Activated T-cell treated with anti-CD3 and anti-CD28 coated beads, Interleukin-2, amount 50 U/mL, for 48 hours (primary cell): ENCODE data around the gene PNPLA8.
"Not testable (repeated sequence)": the region's sequence is repeated elsewhere in the genome, so short reads cannot be mapped to it uniquely, and the experiment has no call there.

Experiments
- DNase-seq, 2 experiments: peaks; one replicate each; pipeline ENCODE4 v3.0.0-alpha.2; 2020

PNPLA8 gene

GRCh38 chr7:108526768-108527017 is 758 bp upstream of the PNPLA8 start:
- DNase-seq, result no peak

DNA sequence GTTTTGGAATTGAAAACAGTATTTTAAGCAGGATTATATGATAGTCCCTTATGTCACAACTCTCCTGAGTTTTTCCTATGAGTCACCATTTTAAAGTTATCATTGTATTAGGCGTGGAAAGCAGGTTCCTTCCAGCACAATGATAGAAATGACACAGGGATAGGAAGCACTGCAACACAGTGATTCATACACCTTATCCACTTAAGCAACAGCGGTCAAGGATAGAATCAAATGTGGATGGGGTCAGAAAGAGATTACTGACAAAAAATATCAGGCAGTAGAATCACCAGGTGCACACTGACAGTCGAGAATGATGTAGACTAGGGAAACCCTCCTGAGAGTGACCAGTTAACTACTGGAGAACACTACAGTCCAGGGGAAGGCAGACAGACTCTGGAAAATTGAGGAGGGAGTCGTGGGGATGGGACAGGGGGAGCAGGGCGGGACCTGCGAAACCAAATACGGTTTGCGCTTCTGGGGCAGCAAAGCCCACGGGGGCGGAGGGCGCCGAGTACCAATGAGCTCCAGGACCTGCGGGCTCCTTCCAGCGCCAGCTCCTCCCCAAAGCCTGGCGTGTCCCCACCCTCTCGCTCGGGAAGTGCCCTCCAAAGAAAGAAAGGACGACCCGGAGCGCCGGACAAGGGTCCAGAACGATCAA is 479 bp downstream of the PNPLA8 start:
- no peak for DNase-seq

- no peak for DNase-seq
These were observed 3.2 kb downstream of the PNPLA8 start for GRCh38 chr7:108522780-108523179.

- no peak for DNase-seq
These were observed 8.0 kb downstream of the PNPLA8 start for GRCh38 chr7:108517951-108518350.

DNA sequence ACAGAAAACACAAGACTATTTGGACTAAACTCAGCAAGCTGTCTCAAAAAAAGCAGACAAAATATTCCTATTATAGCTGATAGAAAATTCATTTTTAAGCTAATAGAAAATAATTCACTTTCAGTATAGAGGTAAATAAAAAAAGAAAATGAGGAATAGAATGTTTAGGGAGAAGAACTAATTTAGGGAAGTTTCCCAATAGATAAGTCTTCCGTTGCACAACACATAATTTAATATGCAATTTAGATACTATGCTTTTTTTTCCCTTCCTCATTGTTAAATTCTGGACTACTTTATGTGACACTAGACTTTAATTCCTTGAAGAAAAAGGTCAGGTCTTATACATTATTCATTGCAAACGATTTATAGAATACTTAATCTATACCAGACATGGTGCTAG is 10.3 kb downstream of the PNPLA8 start:
- no peak for DNase-seq

GRCh38 chr7:108515013-108515412 is 10.9 kb downstream of the PNPLA8 start:
- no peak for DNase-seq

DNA sequence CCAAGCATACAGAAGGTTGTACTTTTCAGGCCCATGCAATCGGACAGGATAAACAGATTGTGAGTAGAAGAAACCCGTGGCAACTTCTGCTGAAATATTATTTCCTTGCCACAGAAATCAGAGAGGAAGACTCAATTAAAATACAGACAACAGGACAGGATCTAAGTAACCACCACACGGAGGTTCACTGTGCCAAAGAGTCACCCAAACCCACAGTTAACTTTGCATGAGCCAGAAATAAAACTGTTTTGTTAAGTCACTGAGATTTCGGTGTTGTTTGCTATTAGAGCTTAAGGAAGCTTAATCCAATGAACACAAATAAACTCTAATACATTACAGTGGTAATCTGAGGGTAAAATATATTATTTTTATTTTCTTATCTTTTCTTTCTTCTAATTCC is 14.0 kb downstream of the PNPLA8 start:
- no peak for DNase-seq

DNA sequence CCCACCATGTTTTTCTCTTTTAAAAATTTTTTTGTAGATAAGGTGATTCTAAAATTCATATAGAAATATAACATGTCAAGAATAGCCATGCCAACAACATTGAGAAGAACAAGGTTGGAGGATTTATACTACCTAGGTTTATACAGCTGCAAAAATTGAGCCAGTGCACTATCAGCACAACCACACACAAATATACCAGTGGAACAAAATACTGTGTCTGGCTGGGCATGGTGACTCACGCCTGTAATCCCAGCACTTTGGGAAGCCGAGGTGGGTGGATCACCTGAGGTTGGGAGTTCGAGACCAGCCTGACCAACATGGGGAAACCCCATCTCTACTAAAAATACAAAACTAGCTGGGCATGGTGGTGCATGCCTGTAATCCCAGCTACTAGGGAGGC is 21.4 kb downstream of the PNPLA8 start:
- DNase-seq, result peak in 1 of 2 experiments; percentile 36

DNA sequence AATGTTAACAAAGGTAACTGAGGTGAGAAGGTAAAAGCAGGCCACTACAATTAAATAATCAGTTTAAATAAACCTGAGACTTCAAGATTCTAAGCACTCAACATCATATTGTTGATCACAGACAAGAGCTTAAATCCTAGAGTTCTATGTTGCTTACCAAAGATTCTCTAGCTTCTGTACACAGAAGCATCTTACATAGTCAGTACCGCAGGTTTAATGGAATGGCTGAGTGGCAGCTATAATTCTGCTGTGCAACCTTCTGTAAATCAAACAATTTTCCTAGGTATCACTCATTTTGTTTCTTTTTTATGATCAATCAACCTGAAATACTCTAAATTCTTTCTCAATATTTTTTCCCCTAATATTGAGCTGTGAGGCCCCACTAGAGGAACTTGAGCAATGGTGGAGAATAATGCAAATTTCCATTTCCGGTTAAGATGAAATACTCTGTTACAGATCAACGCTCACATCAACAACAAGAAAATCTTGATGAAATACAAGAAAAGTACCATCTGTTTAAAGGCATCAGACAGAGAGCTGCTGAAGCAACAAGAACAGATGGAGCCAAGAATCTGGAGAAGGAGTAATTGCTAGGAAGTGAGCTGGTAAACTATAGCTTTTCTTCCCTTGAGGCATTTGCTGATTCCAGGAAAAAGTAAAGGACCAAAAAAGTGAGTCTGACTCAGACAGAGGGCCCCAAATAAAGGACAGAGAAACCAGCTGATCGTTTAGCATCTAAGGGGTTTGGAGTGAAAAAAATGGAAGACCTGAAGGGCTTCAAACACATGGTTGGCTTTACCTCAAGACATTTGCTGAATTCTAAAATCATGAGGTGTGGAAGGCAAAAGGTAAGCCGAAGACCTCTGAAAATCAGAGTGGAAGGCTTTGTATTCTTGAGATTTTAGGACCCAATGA is 22.6 kb downstream of the PNPLA8 start:
- no peak for DNase-seq

GRCh38 chr7:108499566-108499965 is 26.4 kb downstream of the PNPLA8 start:
- no peak for DNase-seq

- DNase-seq, result no peak
These were observed 27.5 kb downstream of the PNPLA8 start for GRCh38 chr7:108498481-108498880.

DNA sequence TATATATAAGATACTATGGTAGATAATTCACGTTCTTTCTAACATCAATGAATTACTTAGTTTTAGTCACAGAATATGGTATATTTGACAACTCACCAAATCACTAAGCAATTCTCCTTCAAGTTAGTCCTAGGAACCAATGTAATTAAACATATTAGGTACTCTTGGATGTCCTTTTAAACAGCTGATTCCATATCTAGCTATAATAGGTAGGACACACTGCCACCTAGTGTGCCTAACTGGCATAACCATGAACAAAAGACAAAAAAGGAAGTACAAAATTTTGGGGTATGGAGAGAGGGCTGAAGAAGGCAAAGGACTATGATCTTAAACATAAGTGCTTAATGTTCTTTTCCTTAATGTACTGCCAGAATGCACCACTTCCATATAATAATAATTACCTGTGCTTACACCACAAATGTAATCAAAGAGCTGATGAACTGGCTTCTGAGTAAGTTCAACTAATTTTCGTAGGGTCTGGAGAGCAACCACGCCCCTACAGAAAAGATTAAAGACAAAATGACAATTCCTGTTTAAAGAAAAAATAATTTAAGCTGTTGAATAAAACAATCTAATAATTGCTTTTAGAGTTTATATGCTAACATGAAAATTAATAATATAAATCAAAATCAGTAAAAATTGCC is 28.7 kb downstream of the PNPLA8 start:
- peak; percentile 31 to 35 for DNase-seq

DNA sequence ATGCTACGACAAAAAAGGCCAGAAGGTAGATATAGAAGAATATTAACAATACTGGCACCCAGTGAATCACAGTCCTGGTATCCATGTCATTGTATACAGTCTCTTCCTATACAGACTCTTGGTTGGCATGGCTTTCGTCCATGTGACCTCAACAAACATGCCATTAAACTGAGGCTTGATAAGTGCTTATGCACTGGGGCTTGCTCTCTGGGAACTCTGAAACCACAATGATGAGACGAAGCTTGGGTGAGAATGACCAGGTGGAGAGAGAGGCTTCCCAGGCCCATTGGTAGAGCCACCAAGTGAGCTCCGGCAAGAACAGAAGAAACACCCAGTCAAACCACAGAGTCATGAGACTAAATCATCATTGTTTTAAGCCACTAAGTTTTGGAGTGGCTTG is 33.2 kb downstream of the PNPLA8 start:
- DNase-seq, result no peak

GRCh38 chr7:108488768-108489538 is 37.0 kb downstream of the PNPLA8 start:
- no peak for DNase-seq

- DNase-seq, result no peak
These were observed 38.3 kb downstream of the PNPLA8 start for GRCh38 chr7:108487646-108488045.

- no peak for DNase-seq
These were observed 39.5 kb downstream of the PNPLA8 start for GRCh38 chr7:108486291-108486966.

DNA sequence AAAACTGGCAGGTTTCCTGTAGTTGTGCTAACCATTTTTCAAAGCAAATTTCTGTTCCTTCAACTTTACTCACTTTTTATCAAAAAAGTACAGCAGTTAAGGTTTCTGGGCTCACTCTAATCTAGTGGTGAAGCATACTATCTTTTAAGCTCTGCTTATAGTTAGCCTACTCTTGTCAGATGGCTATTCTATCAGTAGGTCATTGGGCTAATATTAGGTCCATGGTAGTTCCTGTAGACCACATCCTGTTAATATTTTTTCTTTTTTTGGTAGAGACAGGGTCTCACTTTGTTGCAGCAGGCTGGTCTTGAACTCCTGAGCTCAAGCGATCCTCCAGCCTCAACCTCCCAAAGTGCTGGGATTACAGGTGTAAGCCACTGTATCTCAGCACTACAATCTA is 41.8 kb downstream of the PNPLA8 start:
- DNase-seq, result no peak

- DNase-seq, result no peak
These were observed 45.6 kb downstream of the PNPLA8 start for GRCh38 chr7:108480311-108480710.

- DNase-seq, result no peak
These were observed 46.2 kb downstream of the PNPLA8 start for GRCh38 chr7:108479751-108480150.

DNA sequence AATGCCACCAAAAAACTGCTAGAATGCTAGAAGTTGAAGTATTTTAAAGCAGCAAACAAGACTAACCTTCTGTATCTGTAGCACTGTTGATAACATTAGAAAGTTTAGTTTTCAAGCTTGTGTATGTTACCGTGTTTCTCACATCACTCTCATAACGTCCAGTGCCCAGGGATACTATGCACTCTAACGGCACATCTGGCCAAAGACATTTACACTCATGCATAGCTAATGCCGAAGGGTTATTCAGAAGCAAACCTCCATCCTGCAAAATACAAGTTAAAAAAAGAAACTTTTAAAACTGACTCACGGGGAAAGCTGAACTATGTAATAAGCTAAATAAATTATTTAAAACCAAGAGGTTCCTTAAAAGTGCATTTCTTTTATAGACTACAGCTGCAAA is 46.8 kb downstream of the PNPLA8 start:
- no peak for DNase-seq

DNA sequence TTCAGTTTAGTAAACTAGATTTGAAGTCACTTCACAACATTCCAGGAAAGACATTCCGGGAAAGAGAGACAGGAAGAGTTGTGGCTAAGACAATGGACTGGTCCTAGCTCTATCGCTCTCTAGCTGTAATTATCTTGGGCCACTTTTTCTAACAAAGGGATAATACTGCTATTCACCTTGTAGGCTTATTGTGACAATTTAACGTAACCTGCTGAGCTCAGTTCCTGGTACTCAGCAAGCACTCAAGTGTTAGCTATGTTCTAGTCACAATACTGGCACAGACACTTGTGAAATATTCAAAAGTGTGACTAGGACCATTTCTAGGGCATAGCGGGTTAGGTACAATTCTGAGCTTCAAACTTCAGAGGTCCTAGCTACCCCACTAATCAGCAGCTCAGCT is 57.7 kb downstream of the PNPLA8 start:
- no peak for DNase-seq

DNA sequence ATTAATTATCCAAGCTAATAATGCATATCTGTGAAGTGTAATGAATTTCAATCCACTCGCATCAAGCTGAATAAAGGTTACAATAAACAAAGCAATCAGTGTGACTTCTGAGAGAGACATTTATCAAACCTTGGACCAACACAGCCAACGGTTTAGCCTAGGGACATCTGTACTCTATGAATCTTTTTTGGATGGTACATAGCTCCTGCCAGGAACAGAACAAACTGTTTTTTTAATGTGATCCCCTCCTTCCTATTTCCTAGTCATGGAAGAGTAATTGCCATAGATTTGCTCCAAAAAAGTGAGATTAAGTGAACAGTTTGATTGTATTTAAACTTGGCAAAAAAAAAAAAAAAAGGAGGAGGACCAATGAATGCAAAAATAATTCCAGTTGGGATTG is 58.5 kb downstream of the PNPLA8 start:
- DNase-seq, result no peak

DNA sequence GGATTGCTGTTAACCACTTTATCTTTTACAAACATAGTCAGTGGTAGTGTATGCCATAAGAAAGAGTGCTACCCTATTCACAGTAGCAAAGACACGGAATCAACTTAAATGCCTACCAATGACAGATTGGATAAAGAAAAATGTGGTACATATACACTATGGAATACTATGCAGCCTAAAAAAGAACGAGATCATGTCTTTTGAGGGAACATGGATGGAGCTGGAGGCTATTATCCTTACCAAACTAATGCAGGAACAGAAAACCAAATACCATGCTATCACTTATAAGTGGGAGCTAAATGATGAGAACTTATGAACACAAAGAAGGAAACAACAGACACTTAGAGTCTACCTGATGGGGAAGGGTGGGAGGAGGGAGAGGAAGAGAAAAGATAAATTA is 59.6 kb downstream of the PNPLA8 start:
- DNase-seq, result not testable (repeated sequence)
